GM19193 (cell line): ENCODE measurements around the gene ACADS.

Experiments
- POLR2A ChIP-seq: IDR thresholded peaks from 4 replicates; pipeline ENCODE4 v1.6.1; 2011; ENCODE audit not compliant: insufficient read depth, insufficient read length; ENCODE audit errors: extremely low read depth

Gene ACADS

DNA sequence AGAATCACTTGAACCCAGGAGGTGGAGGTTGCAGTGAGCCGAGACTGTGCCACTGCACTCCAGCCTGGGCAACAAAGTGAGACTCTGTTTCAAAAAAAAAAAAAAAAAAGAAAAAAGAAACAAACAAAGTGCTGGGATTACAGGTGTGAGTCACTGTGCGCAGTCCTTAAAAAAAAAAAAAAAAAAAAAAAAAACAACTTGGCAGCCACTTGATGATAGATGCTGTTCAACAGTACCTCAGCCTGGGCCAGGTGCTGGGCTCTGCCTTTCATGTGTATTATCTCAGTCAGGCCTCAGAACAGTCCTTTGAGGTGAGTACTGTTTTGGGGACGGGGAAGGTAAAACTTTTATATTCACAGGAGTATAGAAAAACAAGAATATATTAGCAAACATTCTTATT is 9.6 kb downstream of the ACADS start:
- TF ChIP-seq POLR2A = no peak

DNA sequence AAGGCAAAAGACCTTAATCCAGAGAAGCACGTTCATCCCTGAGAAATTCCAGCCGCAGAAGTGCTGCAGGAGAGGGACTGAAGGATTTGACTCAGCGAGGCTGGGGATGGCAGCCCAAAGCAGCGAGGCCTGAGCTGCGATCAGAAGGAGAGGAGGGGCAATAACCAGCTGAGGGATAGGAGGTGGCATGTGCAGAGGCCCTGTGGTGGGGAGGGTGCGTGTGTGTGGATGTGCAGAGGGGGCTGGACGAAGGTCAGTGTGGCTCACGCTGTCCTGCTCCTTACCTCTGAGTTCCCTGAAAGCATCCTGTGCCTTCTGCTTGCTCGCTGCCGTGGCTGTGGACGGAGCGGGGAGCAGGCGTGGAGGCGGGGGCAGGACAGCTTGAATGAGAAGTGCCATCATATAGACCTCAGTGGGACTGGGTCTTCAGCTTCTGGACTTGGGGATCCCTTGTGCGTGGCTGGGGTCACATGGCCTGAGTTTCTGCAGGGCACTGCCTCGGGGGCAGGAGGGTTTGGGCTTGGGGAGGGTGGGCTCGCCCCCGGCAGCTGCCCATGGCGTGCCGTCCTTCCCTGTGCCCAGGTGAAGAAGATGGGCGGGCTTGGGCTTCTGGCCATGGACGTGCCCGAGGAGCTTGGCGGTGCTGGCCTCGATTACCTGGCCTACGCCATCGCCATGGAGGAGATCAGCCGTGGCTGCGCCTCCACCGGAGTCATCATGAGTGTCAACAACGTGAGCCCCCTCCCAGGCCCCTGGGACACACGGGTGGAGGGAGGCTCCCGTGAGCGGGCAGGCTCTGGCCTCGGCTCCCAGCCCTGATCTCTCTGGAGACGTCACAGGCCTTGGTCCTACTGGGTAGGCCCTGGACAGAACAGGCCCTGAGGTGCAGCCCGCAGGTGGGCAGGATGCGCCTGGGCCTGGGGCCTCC is 11.0 kb downstream of the ACADS start:
- no peak for TF ChIP-seq POLR2A

GRCh38 chr12:120737557-120738251 is 12.1 kb downstream of the ACADS start:
- no peak for TF ChIP-seq POLR2A

DNA sequence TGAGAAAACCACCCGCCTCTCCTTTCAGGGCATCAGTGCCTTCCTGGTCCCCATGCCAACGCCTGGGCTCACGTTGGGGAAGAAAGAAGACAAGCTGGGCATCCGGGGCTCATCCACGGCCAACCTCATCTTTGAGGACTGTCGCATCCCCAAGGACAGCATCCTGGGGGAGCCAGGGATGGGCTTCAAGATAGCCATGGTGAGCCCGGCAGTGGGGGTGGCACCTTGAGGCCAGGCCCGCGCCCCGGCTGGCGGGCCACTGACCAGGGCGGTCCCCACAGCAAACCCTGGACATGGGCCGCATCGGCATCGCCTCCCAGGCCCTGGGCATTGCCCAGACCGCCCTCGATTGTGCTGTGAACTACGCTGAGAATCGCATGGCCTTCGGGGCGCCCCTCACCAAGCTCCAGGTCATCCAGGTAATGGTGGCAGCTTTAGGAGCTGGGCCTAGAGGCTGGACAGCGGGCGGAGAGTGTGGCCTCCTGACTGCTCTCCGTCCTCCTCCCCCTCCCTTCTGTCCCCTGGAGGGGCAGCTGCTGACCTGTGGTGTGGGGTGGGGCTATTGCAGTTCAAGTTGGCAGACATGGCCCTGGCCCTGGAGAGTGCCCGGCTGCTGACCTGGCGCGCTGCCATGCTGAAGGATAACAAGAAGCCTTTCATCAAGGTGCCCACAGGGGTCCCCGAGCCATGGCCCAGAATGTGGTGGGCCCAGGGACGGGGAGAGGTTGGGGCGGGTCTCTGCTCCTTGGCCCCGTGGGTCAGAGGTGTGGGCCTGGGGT is 12.8 kb downstream of the ACADS start:
- TF ChIP-seq POLR2A = no peak

DNA sequence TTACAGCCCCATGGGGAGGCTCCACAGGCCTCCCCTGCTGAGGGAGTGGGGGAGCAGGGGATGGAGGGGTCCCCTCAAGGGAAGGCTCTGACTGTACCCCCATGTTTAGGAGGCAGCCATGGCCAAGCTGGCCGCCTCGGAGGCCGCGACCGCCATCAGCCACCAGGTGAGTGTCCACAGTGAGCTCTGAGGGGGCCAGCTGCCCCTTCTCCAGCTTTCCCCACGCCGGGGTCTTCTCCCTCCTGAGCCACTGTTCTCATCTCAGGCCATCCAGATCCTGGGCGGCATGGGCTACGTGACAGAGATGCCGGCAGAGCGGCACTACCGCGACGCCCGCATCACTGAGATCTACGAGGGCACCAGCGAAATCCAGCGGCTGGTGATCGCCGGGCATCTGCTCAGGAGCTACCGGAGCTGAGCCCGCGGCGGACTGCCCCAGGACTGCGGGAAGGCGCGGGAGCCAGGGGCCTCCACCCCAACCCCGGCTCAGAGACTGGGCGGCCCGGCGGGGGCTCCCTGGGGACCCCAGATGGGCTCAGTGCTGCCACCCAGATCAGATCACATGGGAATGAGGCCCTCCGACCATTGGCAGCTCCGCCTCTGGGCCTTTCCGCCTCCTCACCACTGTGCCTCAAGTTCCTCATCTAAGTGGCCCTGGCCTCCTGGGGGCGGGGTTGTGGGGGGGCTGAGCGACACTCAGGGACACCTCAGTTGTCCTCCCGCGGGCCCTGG is 13.6 kb downstream of the ACADS start:
- TF ChIP-seq POLR2A = no peak

DNA sequence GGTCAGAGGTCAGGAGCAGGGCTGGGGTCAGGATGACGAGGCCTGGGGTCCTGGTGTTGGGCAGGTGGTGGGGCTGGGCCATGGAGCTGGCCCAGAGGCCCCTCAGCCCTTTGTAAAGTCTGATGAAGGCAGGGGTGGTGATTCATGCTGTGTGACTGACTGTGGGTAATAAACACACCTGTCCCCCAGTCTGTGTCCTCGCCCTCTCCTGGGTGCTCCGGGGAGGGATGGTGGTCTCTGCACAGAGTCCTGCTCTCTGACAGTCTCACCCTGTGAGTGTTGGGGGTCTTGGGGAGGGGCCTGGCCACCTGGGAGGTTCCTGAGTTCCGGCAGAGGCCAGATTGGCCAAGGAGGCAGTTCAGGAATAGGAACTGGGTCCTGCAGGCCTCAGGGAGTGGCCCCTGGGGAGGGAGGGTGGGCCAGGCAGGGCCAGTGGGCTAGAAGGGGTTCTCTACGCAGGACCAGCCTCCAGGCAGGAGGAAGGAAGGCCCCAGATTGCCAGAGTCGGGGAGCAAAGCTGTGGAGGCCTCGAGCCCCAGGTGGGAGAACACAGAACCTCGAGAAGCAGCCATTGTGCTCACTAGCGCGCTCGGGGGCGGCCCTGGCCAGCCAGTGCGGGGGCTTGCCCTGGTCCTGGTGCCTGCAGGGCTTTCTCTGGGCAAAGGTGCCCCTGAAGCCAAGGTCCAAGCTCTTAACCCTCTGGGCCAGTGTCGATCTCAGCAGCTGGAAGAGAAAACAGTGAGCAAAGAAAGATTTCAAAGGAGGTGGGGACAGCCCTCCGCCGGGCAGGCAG is 14.4 kb downstream of the ACADS start:
- TF ChIP-seq POLR2A = no peak

DNA sequence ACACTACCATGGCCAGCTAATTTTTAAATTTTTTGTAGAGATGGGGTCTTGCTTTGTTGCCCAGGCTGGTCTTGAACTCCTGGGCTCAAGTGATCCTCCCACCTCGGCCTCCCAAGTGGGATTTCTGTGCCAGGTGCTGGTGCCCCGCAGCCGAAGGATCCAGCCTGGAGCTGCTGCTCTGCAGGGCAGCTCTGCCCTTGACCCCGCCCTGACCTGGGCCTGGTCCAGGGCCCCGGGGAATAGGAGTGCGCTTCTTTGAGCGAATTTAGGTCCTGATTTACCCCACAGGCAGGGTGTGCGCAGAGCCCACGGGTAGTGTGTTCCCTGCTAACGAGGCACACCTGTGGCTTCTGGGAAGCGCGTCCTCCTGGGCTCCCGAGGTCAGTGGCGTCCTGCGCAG is 15.2 kb downstream of the ACADS start:
- TF ChIP-seq POLR2A = no peak

DNA sequence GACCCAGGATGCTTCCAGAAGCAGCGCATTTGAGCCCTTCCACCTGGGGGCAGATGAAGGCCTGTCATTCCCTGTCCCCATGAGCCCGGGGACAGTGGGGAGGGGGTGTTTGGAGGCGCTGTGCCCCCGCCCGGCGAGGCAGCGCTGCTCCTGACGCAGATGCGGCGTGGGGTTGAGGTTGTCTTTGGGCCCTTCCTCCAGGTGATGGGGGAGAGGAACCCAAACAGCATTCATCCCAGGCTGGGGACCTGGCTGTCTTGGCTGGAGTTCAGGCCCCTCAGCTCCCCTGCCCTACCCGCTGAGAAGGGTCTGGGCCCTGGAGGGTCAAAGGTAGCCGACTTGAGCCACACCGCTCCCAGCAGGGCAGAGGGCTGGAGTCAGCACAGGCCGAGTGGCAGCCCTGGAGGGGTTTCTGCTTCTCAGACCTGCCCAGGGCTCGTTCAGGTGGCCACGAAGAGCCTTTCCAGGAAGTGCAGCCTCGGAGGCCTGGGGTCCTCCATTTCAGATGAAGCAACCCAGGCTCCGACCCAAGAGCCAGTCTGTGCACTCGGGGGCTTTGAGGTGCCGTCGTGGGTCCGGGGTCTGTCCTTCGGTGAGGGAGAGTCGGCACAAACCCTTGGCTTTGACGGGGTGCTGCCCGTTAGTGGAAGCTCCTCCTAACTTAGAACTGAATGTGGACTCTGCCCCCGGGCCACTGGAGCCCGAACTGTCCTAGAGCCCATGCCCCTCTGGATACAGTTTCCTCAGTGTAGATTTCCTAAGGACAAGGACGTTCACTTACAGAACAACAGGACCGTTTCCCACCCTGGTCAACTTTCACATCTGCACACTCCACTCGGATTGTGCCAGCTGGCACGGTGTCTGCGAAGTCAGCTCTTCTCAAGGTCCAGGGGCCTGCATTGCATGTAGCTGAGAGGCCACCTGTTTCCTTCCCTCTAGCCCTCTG is 16.1 kb downstream of the ACADS start:
- TF ChIP-seq POLR2A = no peak

GRCh38 chr12:120744922-120745493 is 19.4 kb downstream of the ACADS start:
- TF ChIP-seq POLR2A = no peak

DNA sequence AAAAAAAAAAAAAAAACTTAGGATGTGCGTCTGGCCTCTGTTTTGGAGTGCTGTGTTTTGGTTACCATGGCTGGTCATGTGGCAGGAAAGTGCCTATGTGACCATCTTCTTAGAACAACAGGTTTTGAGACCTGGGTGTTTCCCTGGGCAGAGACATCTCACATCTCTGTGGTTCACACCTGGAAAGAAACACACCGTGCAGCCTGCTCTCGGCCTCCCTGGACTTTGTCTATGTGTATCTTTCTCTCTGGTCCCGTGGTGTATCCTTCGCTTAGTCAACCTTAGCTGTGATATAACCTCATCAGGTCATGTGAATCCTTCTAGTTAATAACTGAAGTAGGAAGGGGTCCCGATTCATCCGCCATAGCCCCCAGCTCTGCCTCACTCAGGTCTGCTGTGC is 22.6 kb downstream of the ACADS start:
- no peak for TF ChIP-seq POLR2A

- no peak for TF ChIP-seq POLR2A
These were observed 23.6 kb downstream of the ACADS start for GRCh38 chr12:120749256-120749655.

DNA sequence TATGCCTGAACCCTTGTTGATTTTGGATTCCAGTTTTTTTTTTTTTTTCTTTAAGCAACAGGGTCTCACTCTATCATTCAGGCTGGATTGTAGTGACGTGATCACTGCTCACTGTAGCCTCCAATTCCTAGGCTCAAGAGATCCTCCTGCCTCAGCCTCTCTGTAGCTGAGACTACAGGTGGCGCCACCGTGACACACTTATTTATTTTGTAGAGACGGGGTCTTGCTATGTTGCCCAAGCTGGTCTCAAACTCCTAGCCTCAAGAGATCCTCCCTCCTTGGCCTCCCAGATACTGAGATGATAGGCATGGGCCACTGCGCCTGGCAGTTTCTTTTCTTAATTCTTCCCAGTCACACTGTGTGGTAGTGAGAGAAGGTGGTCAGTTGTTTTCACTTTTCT is 25.2 kb downstream of the ACADS start:
- no peak for TF ChIP-seq POLR2A
